ENCODE data around the gene STARD13.

Gene STARD13

DNA sequence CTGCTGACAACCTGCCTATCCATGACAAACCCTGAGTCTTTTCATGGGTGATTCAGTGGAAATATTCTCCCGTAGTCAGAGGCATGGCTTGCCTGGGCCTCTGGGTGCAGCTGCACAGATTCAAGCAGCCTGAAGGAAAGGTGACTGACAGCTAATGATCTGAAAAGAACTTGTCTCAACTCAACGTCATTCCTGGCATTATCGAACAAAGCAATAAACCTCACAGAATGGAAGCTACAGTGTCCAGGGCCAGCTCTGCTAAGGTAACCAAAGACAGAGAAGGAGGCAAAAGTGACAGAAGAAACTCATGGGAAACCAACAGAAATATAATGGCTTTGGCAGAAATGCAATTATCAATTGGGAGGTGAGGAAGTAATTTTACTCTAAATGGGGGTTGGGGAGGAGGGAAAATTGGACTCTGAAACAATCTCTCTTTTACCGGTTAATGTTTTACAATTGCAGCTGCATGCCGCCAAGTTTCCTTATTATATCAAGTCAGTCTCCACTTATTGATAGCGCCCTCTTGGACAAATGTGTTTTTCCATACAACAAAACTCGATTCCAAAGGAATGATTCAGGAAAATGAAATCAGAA, 12.9 kb downstream of the STARD13 start:
- no peak for DNase-seq

- DNase-seq, result no peak
Observed at GRCh38 chr13:33271759-33272158, 13.8 kb downstream of the STARD13 start.

DNA sequence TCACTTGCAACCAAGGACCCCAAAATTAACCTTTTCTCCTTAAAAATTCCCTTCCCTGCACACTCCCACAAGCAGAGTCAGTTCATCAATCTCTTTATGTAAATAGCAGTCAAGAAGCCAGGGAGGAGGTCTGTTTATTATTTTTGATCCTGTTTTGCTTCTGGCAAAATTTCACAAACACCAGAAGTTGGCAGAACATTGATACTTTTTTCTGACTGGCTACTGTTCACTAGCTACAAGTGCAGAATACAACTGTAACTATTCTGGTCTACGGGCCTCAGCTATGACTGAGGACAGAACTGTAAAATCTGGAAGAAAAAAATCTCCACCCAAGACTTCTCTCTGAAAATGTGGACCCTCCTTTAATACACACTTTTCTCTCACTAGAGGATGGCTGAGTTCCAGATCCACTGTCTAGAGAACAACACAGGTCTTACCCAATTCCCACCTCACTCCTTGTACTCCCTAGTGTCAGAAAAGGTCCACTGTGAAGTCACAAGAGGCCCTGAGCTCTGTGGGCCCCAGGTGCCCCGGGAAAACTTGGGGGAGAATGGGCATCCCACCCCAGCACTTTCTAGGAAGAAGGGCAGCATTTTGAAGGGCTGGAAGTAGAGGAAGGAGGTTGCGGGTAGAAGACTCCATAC, 14.5 kb downstream of the STARD13 start:
- DNase-seq, result no peak

- DNase-seq, result no peak
Observed at GRCh38 chr13:33265607-33266006, 19.9 kb downstream of the STARD13 start.

DNA sequence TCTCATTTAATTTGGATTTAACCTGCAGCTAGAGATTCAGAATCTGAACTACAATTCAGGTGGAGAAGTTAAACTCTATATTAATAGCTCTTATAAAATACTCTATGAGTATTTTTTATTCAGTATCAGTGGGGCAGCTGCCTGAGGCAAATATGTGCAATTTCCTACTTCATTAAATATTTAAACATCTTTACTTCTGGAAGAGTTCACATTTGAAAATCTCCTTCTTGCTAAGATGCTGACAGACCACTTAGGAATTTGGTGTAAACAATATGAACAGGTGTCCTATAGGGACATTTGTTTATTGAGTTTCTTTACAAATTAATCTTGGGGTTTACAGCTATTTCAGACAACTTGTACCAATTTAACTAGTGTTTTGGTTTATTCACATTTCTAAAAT, 20.4 kb downstream of the STARD13 start:
- DNase-seq, result no peak

GRCh38 chr13:33264620-33264978, 21.0 kb downstream of the STARD13 start:
- DNase-seq, result no peak

DNA sequence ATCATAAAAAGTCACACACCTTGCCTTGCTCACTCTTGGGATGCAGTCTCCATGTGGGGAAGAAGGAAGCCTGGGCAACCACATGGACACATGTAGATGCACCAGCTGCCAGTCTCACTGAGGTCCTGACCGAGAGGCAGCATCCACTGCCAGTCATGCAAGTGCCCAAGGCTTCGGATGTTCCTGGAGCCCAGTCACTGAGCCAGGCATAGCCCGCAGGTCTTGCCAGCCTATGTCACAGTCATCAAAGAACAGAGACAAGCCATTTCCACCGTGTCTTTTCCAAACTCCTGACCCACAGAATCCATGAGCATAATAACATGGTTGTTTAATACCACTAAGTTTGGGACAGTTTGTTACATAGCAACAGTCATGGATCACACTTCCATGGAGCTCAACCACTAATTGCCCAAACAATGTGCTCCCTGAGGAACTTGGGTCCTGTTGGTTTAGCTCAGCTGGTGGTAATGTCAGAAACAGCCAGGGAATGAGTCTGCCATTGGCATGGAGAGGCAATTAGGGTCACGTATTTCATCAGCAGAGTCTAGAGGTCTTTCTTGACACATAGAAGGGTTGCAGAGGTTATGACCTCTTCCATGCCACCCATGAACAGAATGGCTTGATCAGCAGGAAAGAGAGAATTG, 21.5 kb downstream of the STARD13 start:
- no peak for DNase-seq

DNA sequence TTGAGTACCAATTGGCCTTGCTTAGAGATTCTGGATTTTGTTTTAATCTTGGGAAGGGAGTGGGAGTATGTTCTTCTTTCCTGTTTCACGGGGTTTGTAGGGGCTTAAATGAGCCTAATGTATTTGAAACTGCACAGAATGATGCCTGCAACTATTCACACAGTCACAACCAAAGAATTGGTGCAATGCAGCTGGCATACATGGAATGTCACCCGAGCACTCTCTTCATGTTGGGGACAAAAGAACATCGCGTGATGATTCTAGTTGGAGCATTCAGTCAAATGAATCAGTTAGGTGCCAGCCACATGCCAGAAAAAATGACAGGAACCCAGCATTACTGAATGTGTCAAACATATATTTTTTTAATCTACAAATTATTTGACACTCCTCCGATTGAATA, 22.1 kb downstream of the STARD13 start:
- DNase-seq, result no peak

- no peak for DNase-seq
Observed at GRCh38 chr13:33262997-33263396, 22.6 kb downstream of the STARD13 start.

DNA sequence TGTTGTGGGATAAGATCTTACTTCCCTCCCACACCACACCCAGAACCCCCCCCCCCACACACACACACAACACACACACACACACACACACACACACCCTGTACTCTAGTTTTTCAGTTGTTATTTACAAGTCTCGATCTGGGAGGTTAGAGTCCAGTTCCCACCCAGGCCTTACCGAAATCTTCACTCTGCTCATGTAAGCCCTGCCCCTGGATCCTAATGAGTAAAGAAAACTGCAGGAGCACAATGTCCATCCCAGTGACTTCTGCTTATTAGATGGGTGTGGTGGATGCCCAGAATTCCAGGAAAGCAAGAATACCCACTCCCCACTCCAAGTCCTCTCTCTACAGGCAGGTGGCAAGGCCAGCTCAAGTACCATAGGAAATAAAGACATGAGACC, 23.0 kb downstream of the STARD13 start:
- no peak for DNase-seq

- DNase-seq, result no peak
Observed at GRCh38 chr13:33262062-33262487, 23.5 kb downstream of the STARD13 start.

- DNase-seq, result no peak
Observed at GRCh38 chr13:33261387-33262061, 24.0 kb downstream of the STARD13 start.

GRCh38 chr13:33260168-33261098, 25.1 kb downstream of the STARD13 start:
- DNase-seq, result no peak

- DNase-seq, result no peak
Observed at GRCh38 chr13:33259296-33259695, 26.3 kb downstream of the STARD13 start.

DNA sequence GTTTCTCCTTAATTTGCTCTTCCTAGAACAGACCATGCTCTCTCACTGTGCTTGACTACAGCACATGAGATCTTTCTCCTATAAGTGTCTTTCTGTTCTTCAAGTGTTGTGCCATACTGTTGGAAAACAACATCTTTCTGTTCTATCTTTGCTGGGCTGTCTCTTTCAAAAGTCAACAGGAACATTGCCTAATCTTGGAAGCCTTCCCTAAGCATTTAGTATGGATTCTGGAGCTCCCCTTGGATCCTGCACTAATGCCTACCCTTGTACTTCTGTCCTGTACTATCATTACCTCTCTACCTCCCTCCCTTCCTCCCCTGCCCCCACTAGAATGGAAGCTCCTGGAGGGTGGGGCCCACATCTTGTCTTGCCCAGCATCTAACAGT, 26.8 kb downstream of the STARD13 start:
- no peak for DNase-seq

DNA sequence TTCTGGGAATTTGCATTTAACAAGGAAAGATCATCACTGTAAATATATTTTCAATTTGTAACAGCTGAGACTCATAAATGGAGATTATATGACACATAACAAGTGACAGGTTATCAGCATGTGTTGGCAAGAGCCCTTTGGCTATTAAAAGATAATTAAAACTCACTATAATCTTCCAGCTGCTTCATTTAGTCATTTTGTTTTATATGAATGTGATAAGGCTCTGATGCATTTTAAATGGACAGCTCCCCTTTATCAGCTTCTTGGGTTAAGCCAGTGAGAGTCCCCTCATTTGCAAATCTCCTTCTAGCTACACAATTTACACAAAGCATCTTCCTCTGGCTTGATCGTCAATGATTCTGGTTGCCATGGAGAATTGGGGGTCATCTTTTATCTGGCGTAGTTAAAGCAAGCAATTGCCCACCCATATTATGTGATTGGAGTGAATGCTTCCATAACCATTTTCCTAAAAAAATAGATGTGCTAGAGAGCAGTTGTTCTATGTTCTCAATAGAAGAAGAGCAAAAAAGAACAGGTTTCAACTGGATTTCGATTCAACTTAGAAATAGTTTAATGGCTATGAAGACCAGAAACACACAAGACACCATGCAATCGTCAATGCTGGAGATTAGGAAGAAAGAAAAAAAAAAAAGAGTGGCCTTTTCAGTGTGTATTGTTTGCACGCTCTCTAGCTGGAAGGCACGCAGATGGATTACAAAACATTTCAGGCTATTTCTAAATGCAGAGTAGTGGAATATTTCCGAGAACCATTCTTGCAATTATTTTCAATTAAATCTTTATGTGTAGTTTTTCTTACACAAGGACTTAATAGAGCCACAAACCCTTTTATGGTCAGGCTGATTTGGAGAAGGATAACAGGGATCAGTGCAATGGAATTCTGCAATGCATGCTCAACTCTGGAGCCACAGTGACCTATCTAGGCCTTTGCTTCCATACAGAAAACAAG, 27.4 kb downstream of the STARD13 start:
- DNase-seq, result no peak

DNA sequence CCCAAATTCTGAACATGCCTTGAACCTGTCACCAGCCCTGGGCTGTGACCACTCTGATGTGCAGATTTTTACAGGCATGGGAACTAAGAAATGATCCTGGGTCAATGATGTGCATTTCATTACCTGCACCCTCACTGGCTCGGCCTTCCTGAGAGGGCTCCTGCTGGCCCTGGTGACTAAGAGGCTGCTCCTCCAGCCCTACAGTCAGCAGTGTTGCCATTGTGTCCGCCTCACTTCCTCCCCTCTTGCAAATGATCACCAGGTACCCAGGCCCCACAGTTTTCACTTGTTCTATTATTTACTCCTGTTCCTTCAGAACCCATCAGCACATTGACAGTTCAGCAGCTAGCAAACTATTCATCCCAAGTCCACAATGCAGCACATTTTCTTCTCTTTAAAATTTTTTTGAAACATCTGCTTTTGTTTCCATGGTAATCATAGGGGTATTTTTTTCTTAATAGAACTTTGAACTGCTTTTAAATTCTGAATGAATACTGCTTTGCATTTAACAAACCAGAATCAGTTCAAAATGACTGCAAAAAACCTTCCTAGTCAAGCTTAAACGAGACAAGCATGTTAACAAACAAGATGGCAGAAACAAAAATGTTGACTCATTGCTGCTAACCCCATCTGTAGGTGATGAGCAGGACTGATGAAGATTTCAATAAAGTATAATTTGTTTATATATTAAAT, 29.3 kb downstream of the STARD13 start:
- no peak for DNase-seq

DNA sequence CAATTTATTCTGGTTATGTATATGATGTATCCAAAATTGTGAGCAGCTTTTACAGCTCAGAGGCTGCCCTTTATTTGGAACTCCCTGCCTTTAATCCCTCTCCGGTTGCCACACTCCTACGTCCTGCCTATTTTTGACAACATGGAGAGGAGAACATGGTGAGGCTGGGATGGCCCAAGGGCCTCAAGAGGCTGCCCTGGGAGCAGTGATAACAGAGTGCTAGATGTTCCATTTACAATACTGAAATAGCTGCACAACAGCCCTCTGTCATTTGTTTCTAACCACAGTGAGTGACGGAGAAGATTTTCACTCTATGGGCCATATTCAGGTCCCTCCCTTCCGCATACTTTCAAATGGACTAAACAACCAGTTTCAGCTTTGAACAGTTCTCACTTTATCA, 33.4 kb downstream of the STARD13 start:
- DNase-seq, result no peak

GRCh38 chr13:33251131-33251661, 34.4 kb downstream of the STARD13 start:
- DNase-seq, result no peak

DNA sequence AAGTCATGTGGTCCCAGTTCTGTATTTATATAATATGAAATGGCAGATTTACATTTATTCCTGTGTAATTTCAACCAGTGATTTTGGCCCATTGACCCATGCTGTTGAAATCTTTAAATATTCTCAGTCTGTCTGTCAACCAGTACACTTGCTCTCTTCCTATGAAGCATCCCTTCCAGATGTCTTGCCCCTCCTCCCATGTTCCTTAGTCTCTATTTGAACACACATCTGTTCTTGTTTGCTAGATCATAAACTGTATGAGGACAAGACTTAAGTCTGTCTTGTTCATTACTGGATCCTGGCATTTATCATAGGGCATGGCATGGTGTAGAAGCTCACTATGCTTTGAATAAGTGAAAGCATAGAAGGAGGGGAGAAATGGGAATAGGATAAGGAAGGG, 34.9 kb downstream of the STARD13 start:
- no peak for DNase-seq

DNA sequence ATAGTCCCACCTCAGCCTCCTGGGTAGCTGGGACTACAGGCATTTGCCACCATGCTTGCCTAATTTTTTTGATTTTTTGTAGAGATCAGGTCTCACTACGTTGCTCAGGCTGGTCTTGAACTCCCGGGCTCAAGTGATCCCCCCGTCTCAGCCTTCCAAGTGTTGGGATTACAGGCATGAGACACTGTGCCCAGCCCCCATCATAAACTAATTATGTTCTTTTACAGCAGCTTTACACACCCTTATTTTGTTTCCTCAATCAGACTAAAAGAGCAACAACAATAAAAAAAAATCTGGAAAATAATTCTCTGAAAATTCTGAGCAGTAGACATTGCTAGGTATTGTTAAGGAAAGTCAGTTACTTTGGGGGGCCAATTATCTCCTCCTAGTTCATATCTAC, 35.7 kb downstream of the STARD13 start:
- DNase-seq, result no peak

All from GOT3 (cell line).